Glutamatergic neuron (in vitro differentiated cells): ENCODE measurements around the gene AMOTL2. TPM values are rescaled to one million over a fixed set of nuclear protein-coding genes. Genes with fewer than 3 reads are reported as not detected.

Source experiments
- DNase-seq: peaks from one replicate; pipeline ENCODE4 v3.0.0; 2022
- H3K27ac Mint-ChIP-seq: one replicate; pipeline ENCODE4 v1.8.0; 2020; ENCODE audit warnings: mild to moderate bottlenecking, mixed read lengths, inconsistent platforms; ENCODE audit not compliant: unreplicated experiment
- H3K27me3 Mint-ChIP-seq: one replicate; pipeline ENCODE4 v1.8.0; 2020; ENCODE audit warnings: mild to moderate bottlenecking, moderate library complexity, mixed read lengths, inconsistent platforms; ENCODE audit not compliant: unreplicated experiment
- H3K36me3 Mint-ChIP-seq: one replicate; pipeline ENCODE4 v1.8.0; 2020; ENCODE audit warnings: mild to moderate bottlenecking, mixed read lengths, inconsistent platforms; ENCODE audit not compliant: unreplicated experiment
- H3K4me1 Mint-ChIP-seq: one replicate; pipeline ENCODE4 v1.8.0; 2020; ENCODE audit warnings: mild to moderate bottlenecking, low read depth, mixed read lengths, inconsistent platforms; ENCODE audit not compliant: unreplicated experiment
- H3K4me3 Mint-ChIP-seq: one replicate; pipeline ENCODE4 v1.8.0; 2020; ENCODE audit warnings: mild to moderate bottlenecking, mixed read lengths, inconsistent platforms; ENCODE audit not compliant: unreplicated experiment
- H3K9me3 Mint-ChIP-seq: one replicate; pipeline ENCODE4 v1.8.0; 2020; ENCODE audit warnings: mild to moderate bottlenecking, moderate library complexity, mixed read lengths, inconsistent platforms; ENCODE audit not compliant: unreplicated experiment
- total RNA-seq: library from RNA; stranded (reverse); fragmentation: NEBNext Ultra II Directional; extraction: Animal tissue kit (Norgen Biotek cat#: 25700); gene quantifications from one replicate; pipeline ENCODE4 v1.2.1, GENCODE V29; 2021; ENCODE audit not compliant: unreplicated experiment
- TF ChIP-seq, protein P1 (sequence below): fragments of 200-600 bp; sonication (generic); IDR thresholded peaks from one replicate; pipeline ENCODE4 v1.5.0; 2021; ENCODE audit not compliant: partially characterized antibody, unreplicated experiment

The AMOTL2 gene
- total RNA-seq, 1 donor from 2014 or later: 38.1 TPM

DNA sequence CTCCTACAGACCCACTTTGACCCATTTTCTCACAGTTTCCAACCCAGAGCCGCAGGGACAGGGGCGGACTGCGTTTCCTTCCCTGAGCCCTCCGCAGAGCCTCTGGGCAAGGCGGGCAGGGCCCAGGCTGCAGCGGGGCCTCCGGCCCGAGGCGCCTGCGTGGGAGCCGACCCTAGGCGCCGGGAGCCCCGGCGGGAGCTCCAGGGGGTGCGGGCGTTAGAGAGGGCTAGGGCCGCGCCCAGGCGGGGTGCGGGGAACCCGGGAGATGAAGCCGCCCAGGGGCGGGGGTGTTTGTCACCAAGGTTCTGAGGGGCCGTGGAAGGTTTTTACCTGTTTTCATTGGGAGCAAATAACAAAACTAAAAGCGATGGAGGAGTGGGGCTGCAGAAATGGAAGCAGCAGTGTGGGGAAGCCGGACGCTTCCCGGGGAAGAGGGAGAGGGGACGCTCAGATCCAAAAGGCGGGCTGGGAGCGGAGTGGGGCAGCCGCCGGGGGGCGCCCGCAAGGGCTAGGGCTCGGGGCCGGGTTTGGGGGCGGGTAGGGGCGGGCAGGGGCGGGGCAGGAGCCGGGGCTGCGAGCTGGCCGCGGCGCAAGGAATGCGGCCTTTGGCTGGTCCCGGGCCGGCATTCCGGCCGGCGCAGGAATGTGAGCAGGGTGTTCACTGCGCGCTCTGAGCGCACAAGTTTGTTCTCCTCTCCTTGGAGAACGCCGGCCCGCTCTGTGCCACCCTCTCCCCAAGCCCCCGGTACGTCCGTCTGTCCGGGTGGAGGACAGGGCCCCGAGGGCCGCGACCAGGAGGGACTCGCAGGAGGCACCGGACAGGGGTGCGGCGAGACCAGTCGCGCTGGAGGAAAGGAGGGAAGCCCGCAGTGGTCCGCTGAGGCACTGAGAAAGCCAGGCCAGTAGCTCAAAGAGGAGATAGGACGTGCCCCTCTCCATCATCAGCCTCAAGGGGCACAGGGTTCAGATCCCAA lies 61.1 kb downstream of the AMOTL2 start:
- peak; percentile 40 for DNase-seq
- H3K4me1 Mint-ChIP-seq: no peaks in the 10 kb centered on the region
- no peaks in the 10 kb centered on the region for H3K36me3 Mint-ChIP-seq
- peaks cover 11% of the 10 kb centered on the region for H3K27me3 Mint-ChIP-seq
- no peak overlapping the region for H3K4me3 Mint-ChIP-seq
- TF ChIP-seq, protein P1, sequence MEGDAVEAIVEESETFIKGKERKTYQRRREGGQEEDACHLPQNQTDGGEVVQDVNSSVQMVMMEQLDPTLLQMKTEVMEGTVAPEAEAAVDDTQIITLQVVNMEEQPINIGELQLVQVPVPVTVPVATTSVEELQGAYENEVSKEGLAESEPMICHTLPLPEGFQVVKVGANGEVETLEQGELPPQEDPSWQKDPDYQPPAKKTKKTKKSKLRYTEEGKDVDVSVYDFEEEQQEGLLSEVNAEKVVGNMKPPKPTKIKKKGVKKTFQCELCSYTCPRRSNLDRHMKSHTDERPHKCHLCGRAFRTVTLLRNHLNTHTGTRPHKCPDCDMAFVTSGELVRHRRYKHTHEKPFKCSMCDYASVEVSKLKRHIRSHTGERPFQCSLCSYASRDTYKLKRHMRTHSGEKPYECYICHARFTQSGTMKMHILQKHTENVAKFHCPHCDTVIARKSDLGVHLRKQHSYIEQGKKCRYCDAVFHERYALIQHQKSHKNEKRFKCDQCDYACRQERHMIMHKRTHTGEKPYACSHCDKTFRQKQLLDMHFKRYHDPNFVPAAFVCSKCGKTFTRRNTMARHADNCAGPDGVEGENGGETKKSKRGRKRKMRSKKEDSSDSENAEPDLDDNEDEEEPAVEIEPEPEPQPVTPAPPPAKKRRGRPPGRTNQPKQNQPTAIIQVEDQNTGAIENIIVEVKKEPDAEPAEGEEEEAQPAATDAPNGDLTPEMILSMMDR: no peak
- peaks cover 1% of the 10 kb centered on the region for H3K9me3 Mint-ChIP-seq
- H3K27ac Mint-ChIP-seq: no peak overlapping the region

DNA sequence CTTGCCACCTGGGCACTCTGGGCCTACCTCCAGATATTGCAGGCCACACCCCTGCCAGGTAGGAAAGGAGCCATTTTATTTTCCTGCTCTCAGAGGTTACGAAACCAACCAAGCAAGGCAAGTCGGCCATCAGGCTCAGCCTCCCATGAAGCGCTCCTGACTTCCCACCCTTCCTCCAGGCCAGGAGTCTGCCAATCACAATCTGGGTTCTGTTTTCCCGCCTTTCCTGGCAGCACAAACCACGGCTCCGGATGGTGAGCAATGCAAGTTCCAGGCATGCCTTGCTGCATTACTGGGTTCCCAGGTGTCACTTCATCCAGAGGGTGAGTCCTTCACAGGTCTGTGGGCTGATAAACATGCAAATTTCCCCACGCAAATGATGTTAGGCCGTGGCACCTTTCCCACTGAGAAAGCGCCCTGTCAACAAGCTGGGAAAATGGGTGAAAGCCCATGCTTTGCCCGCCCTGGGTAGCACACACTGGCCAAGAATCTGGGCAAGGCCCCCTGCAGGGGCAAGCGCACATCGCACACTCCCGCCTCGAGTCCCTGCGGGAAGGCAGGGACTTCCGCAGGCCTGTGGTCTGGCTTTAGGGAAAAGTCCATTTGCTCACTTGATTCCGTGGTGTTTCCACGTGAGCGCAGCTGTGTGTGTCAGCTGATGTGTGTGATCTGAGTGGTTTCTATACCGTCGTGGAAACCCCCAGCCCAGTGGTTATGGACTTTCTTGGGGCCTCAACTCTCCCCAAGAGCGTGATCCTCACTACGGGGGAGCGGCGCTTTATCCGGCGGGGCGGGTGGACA lies 62.0 kb downstream of the AMOTL2 start:
- no peak overlapping the region for H3K27ac Mint-ChIP-seq
- H3K27me3 Mint-ChIP-seq: peaks cover 8% of the 10 kb centered on the region
- H3K36me3 Mint-ChIP-seq: no peaks in the 10 kb centered on the region
- no peaks in the 10 kb centered on the region for H3K4me1 Mint-ChIP-seq
- TF ChIP-seq, protein P1: peak; percentile 33
- no peak overlapping the region for H3K4me3 Mint-ChIP-seq
- peaks cover 1% of the 10 kb centered on the region for H3K9me3 Mint-ChIP-seq
- DNase-seq: peak; percentile 52

DNA sequence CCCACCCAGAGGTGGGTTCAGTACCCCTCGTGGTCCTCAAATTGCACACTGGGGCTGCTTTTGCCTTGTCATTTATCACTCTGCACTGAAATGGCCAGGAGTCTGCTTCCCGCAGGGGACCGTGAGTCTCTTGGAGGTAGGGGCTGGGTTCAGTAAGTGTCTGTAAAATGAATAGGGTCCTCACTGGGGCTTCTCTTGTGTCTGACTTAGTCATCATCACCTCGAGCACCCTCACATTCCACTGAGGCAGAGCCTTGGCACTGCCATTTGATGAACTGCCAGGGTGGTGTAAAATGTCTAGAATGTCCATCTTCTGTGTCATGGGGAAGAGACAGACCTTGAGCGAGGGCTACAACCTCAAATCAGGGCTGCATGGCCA lies 62.6 kb downstream of the AMOTL2 start:
- H3K27ac Mint-ChIP-seq: no peak overlapping the region
- TF ChIP-seq, protein P1: no peak

DNA sequence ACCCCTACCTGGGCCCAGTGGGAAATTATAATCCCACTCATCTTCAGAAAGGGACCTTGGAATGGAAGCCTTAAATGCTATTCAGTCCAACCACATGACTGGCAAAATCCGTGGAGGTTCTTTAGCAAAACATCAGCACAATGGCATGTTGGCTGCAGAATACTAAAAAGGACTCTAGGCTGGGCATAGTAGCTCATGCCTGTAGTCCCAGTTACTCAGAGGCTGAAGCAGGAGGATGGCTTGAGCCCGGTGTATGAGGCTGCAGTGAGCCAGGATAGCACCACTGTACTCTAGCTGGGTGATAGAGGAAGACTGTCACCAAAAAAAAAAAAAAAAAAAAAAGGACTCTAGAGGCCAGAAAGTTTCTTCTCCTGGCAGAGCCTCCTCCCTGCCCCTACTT lies 63.0 kb downstream of the AMOTL2 start:
- peaks cover 7% of the 10 kb centered on the region for H3K27me3 Mint-ChIP-seq
- H3K4me1 Mint-ChIP-seq: no peaks in the 10 kb centered on the region
- H3K4me3 Mint-ChIP-seq: no peak overlapping the region
- TF ChIP-seq, protein P1: no peak
- no peak for DNase-seq
- no peaks in the 10 kb centered on the region for H3K36me3 Mint-ChIP-seq
- no peak overlapping the region for H3K27ac Mint-ChIP-seq
- H3K9me3 Mint-ChIP-seq: peaks cover 1% of the 10 kb centered on the region

More for the DNA sequence above, 62.6 kb downstream of the AMOTL2 start:
- Mint-ChIP-seq H3K4me1 (no peaks in the 10 kb centered on the region), H3K27me3 (peaks cover 7% of the 10 kb centered on the region), H3K9me3 (peaks cover 1% of the 10 kb centered on the region), H3K36me3 (no peaks in the 10 kb centered on the region), H3K4me3 (no peak overlapping the region)
- no peak for DNase-seq
